Measurements from ENCODE around the gene LEAP2.

GRCh38 chr5:132877938-132878337 is 4.5 kb downstream of the LEAP2 start:
- TF ChIP-seq ATF2 (IDR thresholded peaks at IDR 0.05; ENCODE audit: low read length) (no peak), MAX (IDR thresholded peaks at IDR 0.05) (no peak), SIX5 (IDR thresholded peaks at IDR 0.05; ENCODE audit: low read depth, low read length) (no peak), CTCF (IDR thresholded peaks at IDR 0.05; ENCODE audit: control extremely low read depth in 1 of 3, insufficient read depth in 1 of 3, low read depth in 1 of 3, low read length in 3 of 3) (no peak), RBBP5 (IDR thresholded peaks at IDR 0.05; ENCODE audit: borderline replicate concordance, low read depth, low read length) (no peak), SP2 (IDR thresholded peaks at IDR 0.05; ENCODE audit: low read length) (no peak), EP300 (IDR thresholded peaks at IDR 0.05; ENCODE audit: borderline replicate concordance in 1 of 2, low read depth in 2 of 2, low read length in 2 of 2) (no peak), CHD2 (IDR thresholded peaks at IDR 0.05; ENCODE audit: low read length) (no peak), EZH2 (IDR thresholded peaks at IDR 0.05; ENCODE audit: low read depth, low read length, severe bottlenecking) (no peak), SRF (IDR thresholded peaks at IDR 0.05; ENCODE audit: low read depth, low read length) (no peak), YY1 (IDR thresholded peaks at IDR 0.05; ENCODE audit: low read depth, low read length) (no peak), POLR2A (IDR thresholded peaks at IDR 0.05; ENCODE audit: control extremely low read depth in 1 of 2, low read depth in 2 of 2, low read length in 2 of 2) (no peak), TEAD4 (IDR thresholded peaks at IDR 0.05; ENCODE audit: low read depth, low read length) (no peak), KDM4A (IDR thresholded peaks at IDR 0.05; ENCODE audit: low read depth, low read length, severe bottlenecking) (no peak)

Data from H1 (cell line).